Measurements from ENCODE around the gene SLC15A5.
A peak's percentile ranks its signal among the peaks of the same experiment; 100 is the strongest.

The SLC15A5 gene

DNA sequence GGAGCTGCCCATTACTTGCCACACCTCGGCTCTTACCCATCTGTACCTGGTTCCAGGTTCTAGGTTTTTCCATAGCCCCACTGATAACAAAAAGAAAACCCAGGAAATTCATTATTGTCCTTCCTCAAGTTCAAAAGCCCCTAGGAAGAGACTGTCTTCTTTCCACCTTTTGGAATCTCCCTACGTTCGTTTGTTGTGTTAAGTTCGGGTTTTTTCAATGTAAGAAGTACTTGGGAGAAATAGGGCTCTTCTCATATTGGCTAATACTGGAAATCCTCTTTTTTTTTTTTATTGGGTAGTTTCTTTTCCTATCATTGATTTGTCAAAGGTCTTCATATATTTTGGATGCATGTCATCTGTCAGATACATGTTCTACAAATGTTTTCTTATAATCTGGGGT, 17.3 kb downstream of the SLC15A5 start:
- no peak for DNase-seq (ENCODE audit: low spot score)

DNA sequence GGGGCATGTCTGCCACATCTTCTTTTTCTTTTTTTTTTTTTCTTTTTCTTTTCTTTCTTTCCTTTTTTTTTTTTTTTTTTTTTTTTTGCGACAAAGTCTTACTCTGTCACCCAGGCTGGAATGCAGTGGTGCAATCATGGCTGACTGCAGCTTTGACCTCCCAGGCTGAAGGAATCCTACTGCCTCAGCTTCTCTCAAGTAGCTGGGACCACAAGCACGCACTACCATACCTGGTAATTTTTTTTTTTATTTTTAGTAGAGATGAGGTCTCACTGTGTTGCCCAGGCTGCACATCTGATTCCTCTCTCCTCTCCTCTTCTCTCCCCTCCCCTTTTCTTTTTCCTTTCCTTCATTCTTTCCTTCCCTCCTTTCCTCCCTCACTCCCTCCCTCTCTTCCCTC, 18.5 kb downstream of the SLC15A5 start:
- no peak for DNase-seq (ENCODE audit: low spot score)

DNA sequence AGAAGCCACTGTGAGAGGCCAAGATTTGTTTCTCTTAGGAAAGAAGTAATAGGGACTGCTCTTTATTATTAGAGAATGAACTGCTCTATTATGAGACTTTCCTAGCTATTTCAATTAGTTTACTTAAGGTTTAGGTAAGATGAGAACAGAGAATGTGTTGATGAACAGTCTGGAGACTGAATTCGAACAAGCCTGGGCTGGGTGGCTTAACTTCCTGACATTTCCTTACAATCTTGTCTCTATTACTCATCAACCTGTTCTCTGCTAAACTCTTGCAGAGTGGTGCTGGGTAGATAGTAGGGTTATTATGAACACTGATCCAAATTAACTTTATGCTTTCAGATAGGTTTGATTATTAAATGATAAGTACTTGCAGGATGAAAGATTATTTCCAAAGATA, 31.2 kb downstream of the SLC15A5 start:
- DNase-seq (ENCODE audit: low spot score), result no peak

DNA sequence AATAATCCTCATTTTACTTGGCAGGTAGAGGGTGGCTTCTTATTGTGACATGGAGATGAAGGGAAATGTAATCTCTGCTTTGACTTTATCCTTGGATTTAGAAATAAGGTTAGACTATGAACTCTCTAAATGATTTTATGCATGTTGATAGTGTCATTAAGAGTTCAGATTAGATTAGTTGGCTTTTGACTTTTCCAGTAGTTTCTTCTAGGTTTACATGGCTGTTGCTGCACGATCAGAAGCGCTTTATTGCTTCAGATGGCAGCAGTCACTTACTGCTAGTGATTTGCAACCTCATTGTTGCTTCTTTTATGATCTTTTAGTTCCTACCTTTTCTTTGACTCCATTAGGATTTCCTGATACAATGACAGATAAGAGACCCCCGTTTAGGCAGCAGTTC, 32.3 kb downstream of the SLC15A5 start:
- DNase-seq (ENCODE audit: low spot score), result no peak

DNA sequence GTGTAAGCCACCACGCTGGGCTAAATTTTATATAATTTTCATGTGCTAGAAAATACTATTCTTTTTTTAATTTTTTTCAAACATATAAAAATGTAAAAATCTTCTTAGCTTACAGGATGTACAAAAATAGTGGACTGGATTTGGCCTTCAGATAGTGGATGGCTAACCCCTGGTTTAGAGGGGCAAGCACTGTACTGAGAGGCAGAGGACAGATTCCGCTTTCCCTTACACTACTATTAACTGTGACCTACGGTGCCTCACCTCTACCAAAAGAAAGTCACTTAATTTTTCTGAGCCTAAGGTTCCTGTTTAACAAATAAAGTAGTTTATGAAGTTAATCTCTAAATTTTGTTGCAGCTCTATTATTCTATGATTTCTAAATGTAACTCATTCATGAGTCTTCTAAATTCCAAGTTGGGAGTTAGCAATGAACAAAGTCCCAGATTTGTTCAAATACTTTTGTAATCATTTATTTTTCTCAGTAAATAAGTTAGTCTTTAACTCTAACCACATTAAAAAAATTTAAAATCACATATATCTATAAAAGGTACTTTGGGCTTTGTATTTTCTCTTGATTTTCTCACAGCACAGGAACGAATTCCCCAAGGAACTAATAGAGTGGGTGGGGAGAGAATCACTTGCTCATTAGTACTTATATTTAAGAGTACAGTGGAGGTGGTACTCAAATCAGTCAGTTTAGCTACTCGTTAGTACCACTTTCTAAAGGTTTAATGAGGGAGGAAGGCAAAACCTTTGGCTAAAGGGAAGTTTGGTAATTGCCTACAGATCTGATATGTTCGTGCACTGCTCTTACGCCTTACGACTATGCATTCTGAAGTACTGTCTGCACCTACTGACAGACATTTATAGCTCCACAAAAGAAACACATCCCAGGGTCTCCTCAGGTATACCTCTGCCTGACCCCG, 33.7 kb downstream of the SLC15A5 start:
- DNase-seq (ENCODE audit: low spot score), result no peak

DNA sequence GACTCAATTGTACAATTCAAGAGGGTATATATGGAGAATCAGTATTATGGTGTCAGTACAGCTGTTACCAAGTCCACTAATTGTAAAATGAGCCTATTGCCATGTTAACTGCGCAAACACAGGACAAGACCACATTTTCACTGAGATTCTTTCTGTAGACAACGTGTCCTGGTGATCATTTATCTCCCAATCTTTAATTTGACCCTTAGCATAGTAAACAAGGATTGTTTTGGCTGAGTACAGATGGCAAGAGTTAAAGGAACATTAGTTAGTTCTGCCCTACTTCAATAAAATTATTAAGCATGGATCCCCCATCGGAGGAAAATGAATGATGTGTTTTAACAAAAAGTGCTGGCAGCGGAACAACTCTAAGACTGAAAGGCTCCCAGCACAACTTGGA, 36.1 kb downstream of the SLC15A5 start:
- DNase-seq (ENCODE audit: low spot score), result no peak

DNA sequence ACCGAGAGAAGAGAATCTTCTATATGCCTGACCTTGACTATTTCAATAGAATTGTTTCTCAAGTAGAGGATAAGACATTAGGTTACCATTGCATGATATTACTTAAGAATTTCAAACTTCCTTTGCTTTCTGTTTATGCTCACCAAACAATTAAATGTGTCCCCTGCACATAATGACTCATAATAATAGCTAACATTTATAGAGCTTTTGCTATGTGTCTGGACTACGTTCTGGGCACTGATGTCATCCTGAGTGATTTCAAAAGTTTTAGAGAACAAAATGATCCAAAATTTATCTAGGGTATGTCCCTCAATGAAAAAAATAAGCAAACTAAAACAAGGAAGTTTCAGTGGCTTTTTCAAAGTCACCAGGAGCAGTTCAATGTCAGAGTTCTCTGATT, 38.8 kb downstream of the SLC15A5 start:
- no peak for DNase-seq (ENCODE audit: low spot score)

DNA sequence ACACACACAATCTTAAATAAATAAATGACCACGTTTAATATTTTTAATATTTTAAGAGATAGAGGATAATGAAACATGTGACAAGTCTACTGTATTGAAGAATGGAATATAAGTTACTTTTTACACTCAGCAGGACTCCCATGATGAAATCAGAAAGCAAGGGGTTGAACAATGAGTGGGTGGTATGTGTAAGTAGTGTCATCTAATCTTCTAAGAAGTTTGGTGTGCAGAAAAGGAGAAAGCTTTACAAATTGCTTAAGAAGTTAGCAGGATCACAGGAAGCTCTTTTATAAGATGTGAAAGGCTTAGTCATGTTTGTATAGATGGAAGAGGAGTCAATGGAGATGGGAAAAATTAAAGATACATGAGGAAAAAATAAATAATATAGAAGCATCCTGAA, 47.8 kb downstream of the SLC15A5 start:
- DNase-seq (ENCODE audit: low spot score), result no peak

DNA sequence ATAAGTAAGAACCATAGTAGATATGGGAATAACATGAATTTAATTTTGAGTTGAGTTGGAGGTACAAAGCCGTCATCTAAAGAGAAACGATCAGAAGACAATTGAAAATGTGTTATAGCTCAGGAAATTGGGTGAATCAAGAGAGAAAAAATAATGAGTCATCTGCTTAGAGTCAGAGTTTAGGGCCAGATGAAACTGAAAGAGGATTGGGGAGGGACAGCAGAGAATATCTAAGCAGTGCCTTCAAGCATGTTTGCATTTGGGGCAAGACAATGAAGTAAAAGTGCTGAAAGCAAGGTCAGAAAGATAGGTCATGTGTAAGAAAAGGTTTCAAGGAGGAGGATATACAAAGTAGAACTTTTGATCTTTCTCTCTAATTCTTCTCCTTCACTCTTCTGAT, 49.4 kb downstream of the SLC15A5 start:
- DNase-seq (ENCODE audit: low spot score), result peak; percentile 3

DNA sequence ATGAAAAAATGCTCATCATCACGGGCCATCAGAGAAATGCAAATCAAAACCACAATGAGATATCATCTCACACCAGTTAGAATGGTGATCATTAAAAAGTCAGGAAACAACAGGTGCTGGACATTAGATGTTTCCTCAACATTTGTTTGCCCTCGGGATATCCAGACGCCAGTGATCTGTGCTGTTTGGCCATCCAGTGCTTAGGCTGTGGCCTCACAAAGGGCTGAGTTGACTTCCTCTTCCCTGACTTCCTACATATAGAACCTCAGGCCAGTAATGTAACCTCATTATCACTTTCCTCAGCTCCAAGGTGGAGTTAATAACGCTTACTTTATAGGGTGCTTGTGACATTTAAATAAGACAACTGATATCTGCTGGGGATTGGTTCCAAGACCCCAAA, 51.8 kb downstream of the SLC15A5 start:
- no peak for DNase-seq (ENCODE audit: low spot score)

DNA sequence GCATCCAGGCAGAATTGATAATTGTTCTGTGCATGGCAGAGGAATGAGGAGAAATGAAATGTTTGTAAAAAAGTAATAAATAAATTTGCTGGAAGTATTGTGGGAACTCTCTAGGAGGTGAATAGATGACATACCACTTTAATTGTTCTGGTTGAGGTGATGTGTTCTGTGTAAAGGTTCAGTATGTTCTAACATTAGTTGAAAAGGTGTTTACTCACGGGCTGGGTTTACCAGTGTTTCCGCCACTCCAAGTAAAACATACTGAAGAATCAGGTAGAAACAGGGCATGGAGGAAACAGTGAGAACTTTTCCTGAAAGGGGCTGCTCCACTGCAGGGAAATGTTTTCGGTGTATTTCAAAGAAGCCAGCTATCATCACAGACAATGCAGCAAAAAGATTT, 53.3 kb downstream of the SLC15A5 start:
- no peak for DNase-seq (ENCODE audit: low spot score)

DNA sequence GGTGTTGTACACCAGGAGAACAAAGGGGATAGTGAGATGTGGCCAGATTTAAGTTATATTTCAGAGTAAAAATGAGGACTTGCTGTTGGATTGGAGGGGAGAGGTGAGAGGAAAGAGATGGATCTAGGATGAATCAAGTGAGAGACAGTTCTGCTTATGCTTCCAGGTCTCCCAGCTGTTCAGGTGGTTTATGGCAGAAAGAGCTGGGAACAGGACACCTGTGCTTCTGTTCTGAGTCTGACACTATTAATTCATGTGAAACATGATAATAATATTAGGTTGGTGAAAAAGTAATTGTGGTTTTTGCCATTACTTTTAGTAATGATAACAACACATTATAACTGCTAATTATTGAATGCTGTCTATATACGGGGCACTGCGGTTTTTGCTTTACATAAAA, 55.7 kb downstream of the SLC15A5 start:
- DNase-seq (ENCODE audit: low spot score), result no peak

DNA sequence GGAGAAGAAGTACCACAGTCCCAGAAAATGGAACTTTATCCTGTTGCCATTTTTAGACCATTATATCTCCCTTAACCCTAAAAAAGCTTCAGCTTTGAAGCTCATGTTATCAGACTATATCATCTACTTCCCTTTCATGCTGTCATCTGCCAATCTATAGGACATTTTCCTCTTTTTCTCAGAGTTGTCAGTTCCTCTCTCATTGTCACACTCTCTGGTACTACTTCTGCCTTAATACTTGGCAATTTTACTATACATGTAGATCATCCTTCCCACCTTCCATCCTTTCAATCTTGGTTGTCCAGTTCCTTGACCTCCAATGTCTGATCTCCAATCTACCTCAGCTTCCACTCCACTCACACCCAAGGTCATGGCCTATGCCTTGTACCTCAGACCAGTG, 57.4 kb downstream of the SLC15A5 start:
- no peak for DNase-seq (ENCODE audit: low spot score)

DNA sequence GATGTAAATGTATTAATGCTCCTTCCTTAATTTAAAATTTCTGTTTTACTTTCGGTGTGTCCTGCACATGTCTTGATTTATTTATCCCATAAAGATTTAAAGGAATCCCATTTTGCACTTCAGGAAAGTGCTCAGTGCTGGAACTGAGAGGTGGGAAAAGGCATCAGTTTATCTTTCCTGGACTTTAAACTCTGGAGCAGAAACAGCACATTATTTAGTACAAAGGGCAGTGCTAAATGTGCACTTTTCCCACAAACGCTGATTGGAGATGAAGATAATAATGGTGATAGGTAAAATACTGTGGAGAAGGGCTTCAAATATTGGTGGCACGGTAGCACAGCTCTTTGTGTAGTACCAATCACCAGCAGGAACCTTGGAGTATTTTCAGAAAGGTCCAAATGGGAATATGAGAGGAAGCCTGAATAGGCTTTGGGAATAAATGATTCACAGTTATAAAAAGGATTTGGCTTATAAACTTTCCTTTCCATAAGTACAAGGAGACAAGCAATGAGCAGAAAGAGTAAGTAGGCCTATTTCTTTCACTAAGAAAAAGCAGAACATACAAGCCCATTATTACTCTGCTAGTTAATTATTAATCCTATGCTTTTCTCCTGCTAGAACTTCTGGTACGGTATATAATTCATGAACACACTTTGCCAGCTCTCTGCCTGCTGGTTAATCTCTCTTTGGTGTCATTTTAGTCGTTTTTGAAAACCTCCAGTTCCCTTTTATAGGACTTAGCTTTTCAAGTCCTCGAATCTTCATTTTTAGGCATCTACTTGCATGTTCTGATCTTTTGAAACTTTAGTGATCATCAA, 58.3 kb downstream of the SLC15A5 start:
- no peak for DNase-seq (ENCODE audit: low spot score)

DNA sequence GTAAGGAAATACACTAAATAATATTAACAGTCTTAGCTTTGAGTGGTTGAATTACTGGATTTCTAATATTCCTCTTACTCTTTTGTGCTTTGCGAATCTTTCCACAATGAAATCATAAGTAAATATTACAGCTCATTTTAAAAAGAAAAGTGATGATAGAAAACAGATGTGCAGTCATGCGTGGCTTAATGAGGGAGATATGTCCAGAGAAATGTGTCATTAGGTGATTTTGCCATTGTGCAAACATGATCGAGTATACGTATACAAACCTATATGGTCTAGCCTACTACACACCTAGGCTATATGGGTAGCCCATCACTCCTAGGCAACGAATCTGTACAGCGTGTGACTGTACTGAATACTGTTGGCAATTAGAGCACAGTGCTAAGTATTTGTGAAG, 59.3 kb downstream of the SLC15A5 start:
- DNase-seq (ENCODE audit: low spot score), result no peak

DNA sequence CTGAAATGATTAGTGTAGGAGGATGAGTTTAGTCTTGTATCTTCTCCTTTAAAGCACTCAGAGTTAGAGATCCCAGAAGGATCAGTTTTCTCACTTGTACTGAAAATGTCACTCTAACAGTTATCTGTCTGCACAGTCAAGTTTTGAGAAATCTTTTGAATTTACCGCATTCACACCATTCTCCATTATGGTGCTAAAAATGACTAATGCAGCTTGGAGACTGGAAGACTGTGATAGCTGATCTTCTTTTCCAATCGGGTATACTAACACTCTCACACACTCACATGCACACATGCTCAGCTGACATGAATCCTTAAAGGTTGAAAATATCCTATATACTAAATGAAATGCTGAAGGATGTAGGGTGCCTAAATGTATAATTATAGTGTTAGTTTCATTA, 65.8 kb downstream of the SLC15A5 start:
- no peak for DNase-seq (ENCODE audit: low spot score)

DNA sequence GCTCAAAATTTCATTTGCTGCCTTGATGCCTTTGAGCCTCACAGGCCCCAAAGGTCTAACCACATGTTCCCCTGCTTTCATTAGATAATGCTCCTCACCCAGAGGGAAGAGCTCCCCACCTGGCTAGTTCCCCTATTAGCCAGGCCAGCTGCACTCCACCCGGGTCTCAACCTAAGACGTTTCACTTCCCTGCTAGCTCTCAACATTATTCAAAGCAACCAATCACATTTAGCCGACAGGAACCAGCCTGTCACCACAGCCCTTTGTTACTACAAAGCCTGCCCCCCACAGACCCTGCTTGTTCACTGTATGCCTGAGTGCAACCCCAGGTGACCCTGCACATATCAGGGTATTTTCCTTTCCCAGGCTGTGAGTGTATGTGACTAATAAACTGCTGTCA, 78.6 kb downstream of the SLC15A5 start:
- no peak for DNase-seq (ENCODE audit: low spot score)

DNA sequence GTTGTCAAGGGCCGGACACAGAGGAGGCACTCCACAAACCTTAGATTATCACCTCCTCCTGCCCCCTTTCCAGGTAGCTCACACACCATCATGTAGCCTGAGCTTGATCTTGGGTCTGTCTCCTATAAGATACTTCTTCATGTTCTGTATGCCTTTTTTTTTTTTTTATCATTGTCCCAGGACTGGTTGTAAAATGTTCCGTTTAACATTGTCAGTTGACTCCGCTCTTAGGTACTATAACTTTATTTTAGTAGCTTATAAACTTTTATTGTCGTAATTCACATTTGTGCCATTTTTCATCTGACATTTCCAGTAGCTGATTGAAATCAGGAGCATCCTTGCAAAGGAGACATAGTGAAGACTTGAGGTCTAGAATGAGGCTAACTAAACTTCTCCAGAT, 79.9 kb downstream of the SLC15A5 start:
- DNase-seq (ENCODE audit: low spot score), result no peak

DNA sequence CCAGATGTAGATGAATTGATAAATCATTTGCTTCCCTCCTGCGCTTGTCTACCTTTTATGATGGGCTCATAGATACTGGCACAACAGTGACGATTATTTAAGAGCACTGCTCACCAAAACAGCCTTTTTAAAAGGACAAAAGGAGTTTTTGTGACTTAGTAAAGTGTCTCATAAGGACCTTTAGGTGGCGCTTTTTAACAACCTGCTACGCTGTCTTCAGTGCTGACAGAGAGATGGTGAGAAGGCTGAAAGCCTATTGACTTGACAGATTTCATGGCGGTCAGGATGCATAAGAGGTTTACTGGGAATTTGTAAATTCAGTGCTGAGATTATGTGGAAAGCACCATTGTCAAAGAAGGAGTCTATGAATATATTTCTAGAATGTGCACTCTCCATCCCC, 87.6 kb downstream of the SLC15A5 start:
- DNase-seq (ENCODE audit: low spot score), result no peak

DNA sequence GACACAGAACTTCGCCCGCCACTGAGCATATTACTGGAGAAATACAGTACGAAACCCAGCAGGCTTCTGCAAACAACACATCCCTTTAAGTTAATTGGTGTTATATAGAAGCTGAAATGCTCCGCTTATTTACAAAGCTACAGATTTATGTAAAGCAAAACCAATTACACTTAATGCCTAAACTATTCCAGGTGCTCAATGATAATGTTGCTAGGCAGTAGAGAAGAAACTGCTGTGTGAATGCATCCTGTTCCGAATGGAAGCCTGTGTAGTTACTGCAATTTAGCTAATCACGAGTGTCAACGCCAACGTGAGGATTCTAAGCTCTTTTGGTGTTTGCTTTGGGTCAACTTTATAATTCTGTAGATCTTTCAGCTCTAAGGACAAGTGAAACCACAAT, 89.8 kb downstream of the SLC15A5 start:
- DNase-seq (ENCODE audit: low spot score), result no peak

DNA sequence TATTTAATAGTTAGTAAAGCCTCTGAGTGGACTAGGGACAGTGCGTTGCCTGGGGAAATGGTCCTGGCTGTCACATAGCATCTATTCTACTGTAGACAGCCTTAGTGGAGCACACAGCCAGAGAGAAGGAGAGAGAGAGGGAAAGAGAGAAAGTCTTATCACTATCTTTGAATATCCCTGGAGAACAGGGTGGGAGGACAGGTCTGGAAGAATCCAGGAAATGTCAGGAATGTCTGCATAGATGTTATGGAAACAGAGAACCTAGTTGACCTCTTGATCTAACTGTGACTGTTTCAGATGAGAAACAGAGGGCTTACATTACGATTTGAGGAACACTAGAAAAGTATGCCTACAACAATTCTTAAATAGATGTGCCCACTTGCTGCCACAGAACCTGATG, 92.8 kb downstream of the SLC15A5 start:
- no peak for DNase-seq (ENCODE audit: low spot score)

DNA sequence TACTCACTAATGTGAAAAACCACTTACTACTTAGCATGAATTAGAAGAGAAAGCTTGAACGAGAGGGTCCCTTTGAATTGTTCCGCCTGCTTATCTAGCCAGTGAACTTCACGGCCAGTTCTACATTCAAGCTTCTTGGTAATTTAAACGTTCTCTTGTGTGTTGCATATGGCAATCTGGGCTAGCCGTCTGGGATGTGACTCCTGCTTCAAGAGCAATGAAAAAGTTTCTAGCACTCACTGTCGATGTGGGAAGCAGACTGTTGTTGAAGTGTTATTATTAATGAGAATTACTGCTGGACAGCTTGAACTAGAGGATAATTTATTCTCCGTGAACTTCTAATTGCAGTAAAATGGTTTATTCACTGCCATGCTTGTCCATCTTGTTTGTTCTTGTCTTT, 93.9 kb downstream of the SLC15A5 start:
- no peak for DNase-seq (ENCODE audit: low spot score)

DNA sequence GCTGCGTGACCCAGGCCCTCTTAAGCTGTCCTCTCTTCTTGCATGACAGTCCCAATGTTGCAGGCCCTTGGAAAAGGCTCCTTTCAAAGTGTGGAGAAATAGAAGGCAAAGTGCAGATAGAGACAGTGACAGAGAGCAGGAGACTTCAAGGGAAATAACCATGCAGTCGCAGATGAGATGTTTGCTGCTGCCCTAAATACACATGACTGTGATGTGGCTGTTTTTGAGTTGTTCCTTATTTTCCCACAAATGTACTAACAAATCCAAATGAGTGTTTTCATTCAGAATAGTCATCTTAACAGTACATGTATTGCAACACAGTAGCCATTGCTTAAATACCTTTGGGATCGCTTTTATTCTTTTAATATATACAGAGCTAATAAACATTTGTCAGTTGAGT, 101.6 kb downstream of the SLC15A5 start:
- no peak for DNase-seq (ENCODE audit: low spot score)

Data from COLO829 (cell line).